ENCODE data around the gene UNG. TPM values are rescaled to one million over a fixed set of nuclear protein-coding genes. Genes with fewer than 3 reads are reported as not detected.

The UNG gene
- total and polyA plus RNA-seq, 9 donors: 13.5 to 34.2 (median 21.5) TPM

GRCh38 chr12:109147954-109148353, 50.6 kb downstream of the UNG start:
- Histone ChIP-seq H3K27ac (peak overlapping the region in 1 of 2 donors; percentile 64), H3K4me1 (ENCODE audit: insufficient read depth) (peaks cover 6% of the 10 kb centered on the region)

GRCh38 chr12:109150124-109150640, 52.8 kb downstream of the UNG start:
- H3K9me3 ChIP-seq: no peaks in the 10 kb centered on the region
- H3K4me3 ChIP-seq: no peak overlapping the region
- H3K27me3 ChIP-seq: no peaks in the 10 kb centered on the region
- TF ChIP-seq, protein P1, sequence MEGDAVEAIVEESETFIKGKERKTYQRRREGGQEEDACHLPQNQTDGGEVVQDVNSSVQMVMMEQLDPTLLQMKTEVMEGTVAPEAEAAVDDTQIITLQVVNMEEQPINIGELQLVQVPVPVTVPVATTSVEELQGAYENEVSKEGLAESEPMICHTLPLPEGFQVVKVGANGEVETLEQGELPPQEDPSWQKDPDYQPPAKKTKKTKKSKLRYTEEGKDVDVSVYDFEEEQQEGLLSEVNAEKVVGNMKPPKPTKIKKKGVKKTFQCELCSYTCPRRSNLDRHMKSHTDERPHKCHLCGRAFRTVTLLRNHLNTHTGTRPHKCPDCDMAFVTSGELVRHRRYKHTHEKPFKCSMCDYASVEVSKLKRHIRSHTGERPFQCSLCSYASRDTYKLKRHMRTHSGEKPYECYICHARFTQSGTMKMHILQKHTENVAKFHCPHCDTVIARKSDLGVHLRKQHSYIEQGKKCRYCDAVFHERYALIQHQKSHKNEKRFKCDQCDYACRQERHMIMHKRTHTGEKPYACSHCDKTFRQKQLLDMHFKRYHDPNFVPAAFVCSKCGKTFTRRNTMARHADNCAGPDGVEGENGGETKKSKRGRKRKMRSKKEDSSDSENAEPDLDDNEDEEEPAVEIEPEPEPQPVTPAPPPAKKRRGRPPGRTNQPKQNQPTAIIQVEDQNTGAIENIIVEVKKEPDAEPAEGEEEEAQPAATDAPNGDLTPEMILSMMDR (IDR thresholded peaks at IDR 0.05): no peak
- TF ChIP-seq POLR2A (IDR thresholded peaks at IDR 0.05) (no peak), EP300 (IDR thresholded peaks at IDR 0.05) (no peak)
- 89 to 93% (median 92%) methylated on average over 9 of the region's 9 CpGs for WGBS, 3 donors
- DNase-seq: no peak
- intact Hi-C loops (cut with DNase I): no loop called here
- no peaks in the 10 kb centered on the region for H3K36me3 ChIP-seq
- H3K27ac ChIP-seq: no peak overlapping the region
- peaks cover 12% of the 10 kb centered on the region for H3K4me1 ChIP-seq (ENCODE audit: insufficient read depth)

More at GRCh38 chr12:109147954-109148353, 50.6 kb downstream of the UNG start:
- intact Hi-C loops (cut with DNase I): no loop called here
- H3K27me3 ChIP-seq: no peaks in the 10 kb centered on the region
- DNase-seq: peak; percentile 44 to 79 (median 53)
- TF ChIP-seq POLR2A (IDR thresholded peaks at IDR 0.05) (no peak), EP300 (IDR thresholded peaks at IDR 0.05) (no peak)
- TF ChIP-seq, protein P1 (IDR thresholded peaks at IDR 0.05): no peak
- H3K9me3 ChIP-seq: no peaks in the 10 kb centered on the region
- 2 to 16% (median 9%) methylated on average over 2 of the region's 2 CpGs for WGBS, 3 donors
- H3K4me3 ChIP-seq: no peak overlapping the region
- H3K36me3 ChIP-seq: no peaks in the 10 kb centered on the region

- H3K4me1 ChIP-seq (ENCODE audit: insufficient read depth): peaks cover 12% of the 10 kb centered on the region
- no peak overlapping the region for H3K4me3 ChIP-seq
- TF ChIP-seq, protein P1 (IDR thresholded peaks at IDR 0.05): no peak
- TF ChIP-seq POLR2A (IDR thresholded peaks at IDR 0.05) (no peak), EP300 (IDR thresholded peaks at IDR 0.05) (no peak)
- no peak overlapping the region for H3K27ac ChIP-seq
- intact Hi-C loops (cut with DNase I): no loop called here
- DNase-seq: no peak
- no peaks in the 10 kb centered on the region for H3K27me3 ChIP-seq
- no peaks in the 10 kb centered on the region for H3K9me3 ChIP-seq
- 93 to 96% (median 95%) methylated on average over 4 of the region's 4 CpGs for WGBS, 3 donors
- no peaks in the 10 kb centered on the region for H3K36me3 ChIP-seq
Observed at GRCh38 chr12:109151457-109151856, 54.1 kb downstream of the UNG start.

GRCh38 chr12:109153821-109154441, 56.5 kb downstream of the UNG start:
- peak overlapping the region; percentile 9 to 70 for H3K27ac ChIP-seq
- 24 to 33% (median 26%) methylated on average over 18 of the region's 18 CpGs for WGBS, 3 donors

More at GRCh38 chr12:109153821-109154441, 56.5 kb downstream of the UNG start:
- no peaks in the 10 kb centered on the region for H3K27me3 ChIP-seq
- H3K9me3 ChIP-seq: no peaks in the 10 kb centered on the region
- intact Hi-C loops (cut with DNase I): loop anchor here in 1 of 4 donors (2.0 kb wide), 1 partner anchor 43 kb away; no protein-coding TSS in a partner anchor
- TF ChIP-seq, protein P1 (IDR thresholded peaks at IDR 0.05): no peak
- TF ChIP-seq POLR2A (IDR thresholded peaks at IDR 0.05): no peak
- TF ChIP-seq EP300 (IDR thresholded peaks at IDR 0.05): peak; percentile 36
- H3K4me1 ChIP-seq (ENCODE audit: insufficient read depth): peaks cover 22% of the 10 kb centered on the region
- DNase-seq: peak in 4 of 5 donors; percentile 32 to 49 (median 40)
- H3K4me3 ChIP-seq: peak overlapping the region; percentile 52
- no peaks in the 10 kb centered on the region for H3K36me3 ChIP-seq

All from ovary (tissue), 9 donors.